ENCODE results near the gene NISCH.

The NISCH gene

DNA sequence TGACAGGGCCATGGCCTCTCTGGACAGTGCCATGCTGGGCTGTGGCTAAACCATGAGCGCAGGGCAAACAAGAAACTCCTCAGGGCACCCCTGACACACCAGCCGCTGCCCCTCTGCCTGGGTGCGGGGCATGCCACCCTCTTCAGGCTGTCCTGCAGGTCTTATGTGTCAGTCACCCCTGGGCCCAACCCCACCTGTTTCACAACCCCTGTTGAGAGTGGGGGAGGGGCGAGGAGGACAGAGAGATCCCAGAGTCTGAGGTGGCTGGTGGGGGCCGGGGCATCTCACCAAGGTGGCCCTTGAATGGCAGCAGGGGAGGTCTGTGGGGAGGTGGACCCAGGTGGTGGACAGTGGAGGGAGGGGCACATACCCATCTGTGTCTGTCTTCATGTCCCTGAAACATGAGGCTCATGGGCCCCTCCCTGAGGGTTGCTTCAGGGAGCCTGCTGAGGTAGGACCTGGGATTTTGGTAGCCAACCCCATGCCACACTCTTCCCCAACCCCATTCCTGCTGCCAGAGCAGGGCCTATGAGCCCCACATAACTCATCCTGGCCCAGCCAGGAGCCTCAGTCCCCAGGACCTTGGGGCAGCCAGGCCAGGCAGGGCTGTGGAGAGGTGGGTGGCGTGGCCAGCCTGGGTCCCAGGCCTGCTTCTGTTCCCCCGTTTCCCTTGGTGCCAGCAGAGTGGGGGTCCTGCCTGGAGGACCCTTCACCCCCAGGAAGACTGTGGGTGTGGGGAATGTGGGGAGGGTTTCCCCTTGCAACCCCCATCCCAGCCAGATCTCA is 38.0 kb downstream of the NISCH start:
- DNase-seq = no peak

DNA sequence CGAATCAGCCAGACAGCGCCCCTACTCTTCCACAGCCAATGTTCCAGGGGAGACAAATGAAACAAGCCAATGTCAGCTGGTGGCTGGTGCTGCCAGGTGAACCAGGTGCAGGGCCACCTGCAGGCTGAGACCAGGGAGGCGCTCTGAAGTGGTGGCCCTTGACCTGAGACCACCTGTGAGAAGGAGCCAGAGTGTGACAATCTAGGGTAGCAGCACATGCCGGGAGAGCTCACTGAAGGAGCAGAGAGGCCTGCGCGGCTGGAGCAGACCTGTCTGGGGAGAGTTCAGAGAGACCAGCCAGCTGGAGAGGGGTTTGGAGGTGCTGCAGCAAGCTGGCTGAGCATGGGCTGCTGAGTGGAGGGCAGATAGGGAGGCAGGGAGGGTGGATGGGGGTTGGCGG is 39.0 kb downstream of the NISCH start:
- DNase-seq = peak; percentile 61

DNA sequence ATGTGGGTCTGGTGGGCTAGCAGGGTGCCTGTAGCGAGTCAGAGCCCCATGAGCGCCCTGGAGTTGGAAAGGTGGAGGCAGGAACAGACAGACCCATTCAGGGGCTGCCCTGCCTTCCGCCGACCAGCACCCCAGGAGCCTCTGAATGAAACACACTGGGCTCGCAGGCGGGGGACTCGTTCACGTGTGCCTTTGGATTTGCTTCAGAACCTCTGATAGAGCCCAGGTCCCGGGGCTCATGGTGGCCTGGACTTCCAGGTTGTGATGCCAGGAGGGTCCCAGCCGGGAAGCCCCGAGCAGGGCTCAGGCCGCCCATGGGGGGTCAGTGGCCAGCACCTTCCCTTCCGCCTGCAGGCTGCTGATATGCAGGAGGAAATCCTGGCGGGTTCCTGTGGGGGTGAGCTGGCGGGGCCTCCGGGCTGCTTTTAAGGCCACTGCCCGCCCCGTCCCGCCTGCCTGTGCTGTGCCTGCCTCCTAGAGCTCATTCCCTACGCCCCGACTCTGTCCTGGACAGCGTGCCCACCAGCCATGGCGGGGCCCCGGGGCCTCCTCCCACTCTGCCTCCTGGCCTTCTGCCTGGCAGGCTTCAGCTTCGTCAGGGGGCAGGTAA is 39.6 kb downstream of the NISCH start, which contains the start of gene STAB1:
STAB1 (plus strand) TSS at position 453 of the 610 bp plus-strand sequence; CDS start at position 529, 76 bp downstream.
- DNase-seq = no peak

DNA sequence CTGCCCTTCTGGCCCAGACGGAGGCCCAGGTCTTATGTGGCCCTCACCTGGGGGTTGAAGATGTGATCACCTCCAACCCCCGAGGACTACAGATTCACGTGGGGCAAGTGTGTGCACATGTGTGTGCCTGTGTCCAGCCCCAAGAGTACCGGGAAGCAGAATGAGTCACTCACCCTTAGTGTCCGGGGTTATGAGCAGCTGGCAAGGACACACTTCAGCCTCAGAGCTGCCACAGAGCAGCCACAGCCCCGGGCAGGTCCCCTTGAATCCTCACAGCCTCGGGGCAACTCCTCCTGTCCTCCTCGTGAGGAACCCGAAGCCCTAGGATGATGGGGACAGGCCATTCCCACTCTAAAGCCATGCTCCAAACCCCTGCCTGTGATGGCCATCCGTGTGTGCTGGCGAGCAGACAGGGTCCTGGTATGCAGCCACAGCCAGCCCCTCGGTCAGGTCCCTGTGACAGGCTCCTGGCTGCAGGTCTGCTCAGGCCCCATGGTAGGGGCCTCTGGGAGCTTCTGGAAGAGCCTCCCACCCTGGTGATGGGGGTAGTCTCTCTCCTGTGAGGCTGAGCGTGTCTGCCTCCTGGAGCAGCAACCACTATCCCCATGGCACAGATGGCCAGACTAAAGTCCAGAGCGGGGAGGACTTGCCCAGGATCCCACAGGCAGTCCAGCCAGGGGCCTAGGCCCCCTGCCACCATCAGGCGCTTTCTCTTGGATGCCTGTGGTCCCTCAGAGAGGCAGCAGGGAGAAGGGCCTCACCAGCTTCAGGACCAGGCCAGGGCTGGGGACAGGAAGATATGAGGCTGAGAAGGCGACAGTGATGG is 40.6 kb downstream of the NISCH start:
- no peak for DNase-seq

DNA sequence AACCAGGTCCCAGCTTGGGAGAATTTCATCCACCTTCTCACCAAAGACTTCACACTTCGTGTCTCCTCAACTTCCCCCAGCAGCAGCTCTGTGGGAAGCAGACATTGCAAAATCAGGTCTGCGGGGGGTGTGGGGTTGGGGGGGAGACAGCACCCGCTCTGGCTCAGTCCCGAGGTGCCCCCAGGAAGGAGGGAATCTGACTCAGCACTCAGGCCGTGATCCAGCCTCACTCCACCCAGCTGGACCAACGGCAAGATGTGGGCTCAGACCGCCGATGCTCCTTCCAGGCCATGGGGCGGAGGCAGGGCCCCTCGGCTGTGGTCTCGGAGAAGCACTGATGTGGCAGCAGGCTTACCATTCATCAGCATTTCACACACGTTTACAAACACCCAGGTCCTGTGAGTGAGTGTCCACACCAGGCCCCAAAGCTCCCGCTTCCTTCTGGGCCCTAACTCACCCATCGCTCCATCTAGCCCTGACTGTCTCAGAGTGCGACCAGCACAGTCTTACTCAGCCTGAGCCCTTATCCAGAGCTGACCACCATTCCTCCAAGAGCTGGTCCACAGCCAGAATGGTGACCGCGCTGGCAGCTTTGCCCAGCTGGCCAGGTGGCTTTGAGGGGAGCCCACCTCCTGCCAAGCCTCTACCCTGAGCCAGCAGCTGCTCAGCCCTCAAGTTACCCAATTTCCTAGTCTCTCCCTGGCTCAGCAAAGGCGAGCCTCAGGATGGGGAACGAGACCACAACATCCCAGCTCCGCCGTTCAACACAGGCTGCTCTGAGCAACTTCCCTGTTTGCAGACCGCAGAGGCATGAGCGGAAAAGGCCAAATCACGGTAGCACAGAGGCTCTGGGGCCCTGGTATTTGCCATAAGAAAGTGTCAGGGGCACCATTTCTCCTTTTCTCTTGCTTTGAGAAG is 43.0 kb downstream of the NISCH start:
- no peak for DNase-seq

DNA sequence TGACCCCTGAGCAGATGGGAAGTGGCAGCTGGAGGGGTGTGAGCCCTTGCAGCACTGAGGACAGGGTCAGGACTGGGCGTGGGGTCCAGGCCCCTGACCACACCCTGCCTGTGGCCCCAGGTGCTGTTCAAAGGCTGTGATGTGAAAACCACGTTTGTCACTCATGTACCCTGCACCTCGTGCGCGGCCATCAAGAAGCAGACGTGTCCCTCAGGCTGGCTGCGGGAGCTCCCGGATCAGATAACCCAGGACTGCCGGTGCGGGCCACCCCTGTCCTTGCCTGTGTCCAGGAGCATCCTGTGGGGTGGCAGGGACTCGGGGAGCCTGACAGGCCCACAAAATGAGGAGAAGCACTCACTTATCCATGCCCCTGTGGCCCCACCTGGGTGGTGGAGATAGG is 45.6 kb downstream of the NISCH start:
- no peak for DNase-seq

DNA sequence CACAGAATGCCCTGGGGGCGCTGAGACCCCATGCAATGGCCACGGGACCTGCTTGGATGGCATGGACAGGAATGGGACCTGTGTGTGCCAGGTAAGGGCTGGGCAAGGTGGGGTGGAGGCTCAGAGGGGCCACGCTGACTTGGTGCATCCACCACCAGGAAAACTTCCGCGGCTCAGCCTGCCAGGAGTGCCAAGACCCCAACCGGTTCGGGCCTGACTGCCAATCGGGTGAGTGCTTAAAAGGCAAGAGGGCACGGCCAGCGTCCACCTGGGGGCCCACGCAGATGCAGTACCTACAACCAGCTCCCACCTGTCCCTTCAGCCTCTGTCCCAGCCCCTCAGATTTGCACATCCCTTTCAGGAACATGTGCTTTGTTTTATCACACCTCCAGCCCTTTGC is 46.6 kb downstream of the NISCH start:
- no peak for DNase-seq

DNA sequence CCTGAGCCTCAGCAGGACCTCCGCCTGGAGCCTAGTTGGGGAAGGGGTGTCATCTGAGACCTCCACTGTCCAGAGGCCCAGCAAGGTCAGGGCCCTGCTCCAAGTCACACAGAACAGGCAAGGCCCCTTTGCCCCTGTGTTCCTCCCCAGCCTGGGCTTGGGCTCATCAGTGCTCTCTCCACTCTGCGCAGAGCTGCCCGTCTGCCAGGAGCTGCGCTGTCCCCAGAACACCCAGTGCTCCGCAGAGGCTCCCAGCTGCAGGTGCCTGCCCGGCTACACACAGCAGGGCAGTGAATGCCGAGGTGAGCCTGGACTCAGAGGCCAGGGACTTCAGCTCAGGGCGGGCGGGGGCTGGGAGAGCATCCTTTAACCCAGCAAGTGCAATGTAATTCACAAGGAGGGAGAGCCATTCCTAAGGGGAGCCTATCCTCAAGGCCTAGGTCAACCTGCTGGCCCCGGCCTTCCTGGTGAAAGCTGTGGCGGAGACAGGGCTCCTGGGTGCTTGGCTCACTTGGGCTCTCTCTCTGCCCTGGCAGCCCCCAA is 47.5 kb downstream of the NISCH start:
- DNase-seq = no peak

DNA sequence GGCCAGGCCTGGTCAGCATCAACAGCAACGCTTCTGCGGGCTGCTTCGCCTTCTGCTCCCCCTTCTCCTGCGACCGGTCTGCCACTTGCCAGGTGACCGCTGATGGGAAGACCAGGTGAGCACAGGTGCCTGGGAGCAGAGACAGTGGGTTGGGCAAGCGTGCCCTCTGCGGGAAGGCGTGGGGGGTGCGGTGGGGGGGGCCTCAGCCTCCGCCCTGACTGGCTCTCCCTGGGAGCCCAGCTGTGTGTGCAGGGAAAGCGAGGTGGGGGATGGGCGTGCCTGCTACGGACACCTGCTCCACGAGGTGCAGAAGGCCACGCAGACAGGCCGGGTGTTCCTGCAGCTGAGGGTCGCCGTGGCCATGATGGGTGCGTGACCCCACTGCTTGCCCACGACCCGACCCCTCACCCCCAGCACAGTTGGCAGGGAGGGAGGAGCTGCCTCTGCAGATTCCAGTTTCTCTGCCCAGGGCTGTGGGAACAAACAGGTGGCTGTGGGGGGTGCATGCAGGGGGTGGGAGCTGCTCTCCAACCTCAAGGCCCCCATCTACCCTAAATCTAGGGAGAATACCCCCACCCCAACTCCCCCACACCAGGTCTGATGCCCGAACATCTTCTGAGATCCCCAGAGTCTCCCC is 48.5 kb downstream of the NISCH start:
- no peak for DNase-seq

DNA sequence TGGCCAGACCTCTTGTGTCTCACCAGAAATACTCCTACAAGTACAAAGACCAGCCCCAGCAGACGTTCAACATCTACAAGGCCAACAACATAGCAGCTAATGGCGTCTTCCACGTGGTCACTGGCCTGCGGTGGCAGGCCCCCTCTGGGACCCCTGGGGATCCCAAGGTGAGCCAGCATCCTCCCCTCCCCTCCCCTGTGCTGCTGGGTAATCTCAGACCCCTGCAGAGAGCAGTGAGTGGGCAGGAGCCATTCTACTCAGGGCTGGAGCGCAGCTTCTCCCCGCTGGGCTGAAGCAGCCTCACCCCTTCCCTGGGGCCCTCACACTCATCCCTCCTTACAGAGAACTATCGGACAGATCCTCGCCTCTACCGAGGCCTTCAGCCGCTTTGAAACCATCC is 49.6 kb downstream of the NISCH start:
- no peak for DNase-seq

DNA sequence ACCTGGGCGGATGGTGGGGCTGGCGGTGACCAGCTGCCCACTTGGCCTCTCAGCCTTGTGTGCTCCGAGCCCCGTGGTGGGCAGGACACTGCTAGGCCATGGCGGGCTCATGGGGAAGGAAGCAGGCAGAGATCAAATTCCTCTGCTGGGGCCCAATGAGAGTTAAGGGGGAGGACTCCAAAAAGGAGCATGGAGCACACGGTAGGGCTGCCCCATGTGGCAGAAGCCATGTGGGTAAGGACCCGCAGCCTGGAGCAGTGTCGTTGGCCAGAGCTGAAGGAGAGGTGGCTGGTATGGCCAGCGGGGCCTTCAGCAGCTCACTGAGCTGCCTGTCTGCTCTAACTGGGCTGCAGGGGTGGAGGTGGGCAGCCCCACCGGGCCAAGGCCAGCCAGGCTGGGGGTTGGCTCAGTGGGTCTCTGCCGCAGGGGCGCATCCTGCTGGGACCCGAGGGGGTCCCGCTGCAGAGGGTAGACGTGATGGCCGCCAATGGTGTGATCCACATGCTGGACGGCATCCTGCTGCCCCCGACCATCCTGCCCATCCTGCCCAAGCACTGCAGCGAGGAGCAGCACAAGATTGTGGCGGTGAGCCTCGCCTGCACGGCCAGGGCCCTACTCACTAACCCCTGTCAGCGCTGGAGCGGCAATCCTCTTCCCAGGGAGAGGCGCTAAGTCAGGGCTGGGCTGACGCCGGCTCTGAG is 51.0 kb downstream of the NISCH start:
- DNase-seq = no peak

DNA sequence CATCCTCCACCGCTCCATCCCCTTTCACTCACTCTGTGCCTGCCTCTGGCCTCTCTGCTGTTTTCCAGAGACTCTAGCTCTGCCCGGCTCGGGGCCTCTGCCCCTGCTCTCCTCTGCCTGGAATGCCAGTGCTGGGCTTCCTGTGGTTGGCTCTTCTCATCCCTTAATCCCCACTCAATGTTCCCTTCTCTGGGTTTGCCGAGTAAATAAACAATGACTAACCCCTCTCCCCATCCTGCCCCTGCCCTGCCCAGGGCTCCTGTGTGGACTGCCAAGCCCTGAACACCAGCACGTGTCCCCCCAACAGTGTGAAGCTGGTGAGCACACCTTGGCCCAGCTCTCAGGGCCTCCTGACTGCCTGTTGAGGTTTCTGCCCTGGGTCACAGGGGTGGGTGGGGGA is 52.0 kb downstream of the NISCH start:
- no peak for DNase-seq

DNA sequence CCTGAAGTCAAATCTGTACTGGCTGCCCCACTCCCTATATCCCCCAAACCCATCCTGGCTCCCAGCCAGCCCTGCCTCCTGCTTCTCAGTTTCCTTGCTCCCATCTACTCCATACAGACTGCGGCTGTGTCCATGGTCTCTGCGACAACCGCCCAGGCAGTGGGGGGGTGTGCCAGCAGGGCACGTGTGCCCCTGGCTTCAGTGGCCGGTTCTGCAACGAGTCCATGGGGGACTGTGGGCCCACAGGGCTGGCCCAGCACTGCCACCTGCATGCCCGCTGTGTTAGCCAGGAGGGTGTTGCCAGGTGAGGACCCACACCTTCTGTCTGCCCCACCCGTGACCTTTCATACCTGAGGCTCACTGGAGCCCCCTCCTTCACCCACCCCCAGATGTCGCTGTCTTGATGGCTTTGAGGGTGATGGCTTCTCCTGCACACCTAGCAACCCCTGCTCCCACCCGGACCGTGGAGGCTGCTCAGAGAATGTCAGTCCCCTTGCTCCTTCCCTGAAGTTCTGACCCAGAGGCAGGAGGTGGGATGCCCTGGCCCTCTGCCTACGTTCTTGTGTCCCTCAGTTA is 54.4 kb downstream of the NISCH start:
- DNase-seq = no peak

DNA sequence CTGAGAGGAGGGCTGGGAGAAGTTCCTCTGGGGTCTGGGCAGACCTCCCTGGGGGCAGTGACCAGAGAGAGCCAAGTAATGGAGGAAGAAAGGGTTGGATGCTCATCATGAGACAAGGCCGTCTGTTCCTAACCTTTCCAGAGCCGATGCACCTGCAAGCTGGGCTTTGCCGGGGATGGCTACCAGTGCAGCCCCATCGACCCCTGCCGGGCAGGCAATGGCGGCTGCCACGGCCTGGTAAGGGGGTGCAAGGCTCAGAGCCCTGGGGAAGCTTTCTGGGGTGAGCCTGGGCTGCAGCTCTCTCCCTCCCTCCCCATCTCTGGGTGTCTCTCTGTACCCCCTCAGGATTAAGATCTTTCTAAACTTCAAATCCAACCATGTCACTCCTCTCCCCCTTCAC is 56.1 kb downstream of the NISCH start:
- no peak for DNase-seq

DNA sequence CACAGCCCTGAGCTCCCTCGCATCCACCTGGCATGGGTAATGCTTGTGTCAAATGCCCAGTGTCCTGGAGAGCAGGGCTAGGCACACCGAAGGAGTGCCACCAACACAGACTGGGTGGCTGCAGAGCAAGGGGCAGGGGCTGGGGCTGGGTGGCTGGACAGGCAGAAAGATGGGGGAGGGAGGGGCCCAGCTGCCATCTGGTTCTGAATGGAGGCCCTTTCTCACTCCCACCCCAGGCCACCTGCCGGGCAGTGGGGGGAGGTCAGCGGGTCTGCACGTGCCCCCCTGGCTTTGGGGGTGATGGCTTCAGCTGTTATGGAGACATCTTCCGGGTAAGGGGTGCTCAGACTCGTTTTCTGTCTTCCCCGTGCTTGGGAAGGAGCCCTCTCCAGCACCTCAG is 56.7 kb downstream of the NISCH start:
- no peak for DNase-seq

DNA sequence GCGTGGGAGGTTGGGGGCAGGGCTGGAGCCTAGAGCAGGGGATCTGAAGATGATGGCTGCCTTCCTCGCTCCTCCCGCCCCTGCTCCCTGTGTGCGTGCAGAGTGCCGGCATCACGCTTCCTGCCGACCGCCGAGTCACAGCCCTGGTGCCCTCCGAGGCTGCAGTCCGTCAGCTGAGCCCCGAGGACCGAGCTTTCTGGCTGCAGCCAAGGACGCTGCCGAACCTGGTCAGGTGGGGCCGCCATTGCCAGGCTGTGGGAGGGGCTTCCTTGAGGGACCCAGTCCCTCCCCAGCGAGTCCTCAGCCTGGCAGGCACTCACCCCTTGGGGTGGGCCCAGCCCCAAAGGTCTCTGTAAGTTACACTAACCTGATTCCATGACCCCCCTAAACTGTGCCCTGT is 57.3 kb downstream of the NISCH start:
- no peak for DNase-seq

DNA sequence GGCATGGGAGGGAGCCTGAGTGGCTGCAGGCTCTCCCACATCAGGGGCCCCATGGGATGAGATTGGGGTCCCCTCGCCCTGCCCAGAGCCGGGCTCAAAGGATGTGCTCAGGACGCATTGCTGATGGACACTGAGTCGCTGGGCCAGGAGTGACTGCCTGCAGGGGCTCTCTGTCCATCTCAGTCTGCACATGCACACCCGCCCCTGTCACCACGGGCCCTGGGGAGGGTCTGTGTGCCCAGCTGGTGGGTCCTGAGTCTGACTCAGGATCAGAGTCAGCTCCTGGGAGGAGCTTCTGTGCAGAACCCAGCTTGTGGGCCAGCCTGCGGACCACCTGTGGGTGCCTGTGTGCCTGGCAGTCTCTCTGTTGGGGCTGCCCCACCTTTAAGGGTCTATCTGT is 57.9 kb downstream of the NISCH start:
- DNase-seq = no peak

DNA sequence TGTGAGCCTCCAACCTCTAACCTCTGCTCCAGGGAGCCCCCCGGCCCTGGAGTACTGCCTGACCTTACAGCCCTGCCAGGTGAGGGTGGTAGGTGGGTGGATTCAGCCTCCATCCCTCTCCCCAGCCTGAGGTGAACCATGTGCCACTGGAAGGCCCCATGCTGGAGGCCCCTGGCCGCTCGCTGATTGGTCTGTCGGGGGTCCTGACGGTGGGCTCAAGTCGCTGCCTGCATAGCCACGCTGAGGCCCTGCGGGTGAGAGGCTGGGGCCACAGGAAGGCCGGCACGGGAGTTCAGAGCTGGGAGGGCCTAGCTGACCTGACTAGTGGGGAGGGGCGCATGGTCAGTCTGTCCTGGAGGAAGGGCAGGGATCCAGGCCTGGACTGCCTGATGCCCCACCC is 59.2 kb downstream of the NISCH start:
- no peak for DNase-seq

DNA sequence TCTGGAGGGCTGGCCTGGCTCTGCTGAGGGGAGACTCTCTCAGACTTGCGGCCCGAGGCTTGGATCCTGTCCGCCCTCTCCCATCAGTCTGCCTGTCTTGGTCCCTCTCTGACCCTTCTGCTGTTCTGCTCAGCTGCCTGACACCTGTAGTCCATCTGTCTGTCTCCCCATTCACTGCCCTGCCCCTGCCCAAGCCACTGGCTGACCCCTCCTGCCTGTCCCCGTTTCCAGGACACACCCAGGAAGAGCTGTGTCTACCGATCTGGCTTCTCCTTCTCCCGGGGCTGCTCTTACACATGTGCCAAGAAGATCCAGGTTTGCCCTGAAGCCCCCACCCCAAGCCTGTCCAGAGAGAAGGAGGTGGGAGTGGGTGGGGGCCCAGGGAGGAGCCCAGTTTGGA is 59.8 kb downstream of the NISCH start:
- no peak for DNase-seq

DNA sequence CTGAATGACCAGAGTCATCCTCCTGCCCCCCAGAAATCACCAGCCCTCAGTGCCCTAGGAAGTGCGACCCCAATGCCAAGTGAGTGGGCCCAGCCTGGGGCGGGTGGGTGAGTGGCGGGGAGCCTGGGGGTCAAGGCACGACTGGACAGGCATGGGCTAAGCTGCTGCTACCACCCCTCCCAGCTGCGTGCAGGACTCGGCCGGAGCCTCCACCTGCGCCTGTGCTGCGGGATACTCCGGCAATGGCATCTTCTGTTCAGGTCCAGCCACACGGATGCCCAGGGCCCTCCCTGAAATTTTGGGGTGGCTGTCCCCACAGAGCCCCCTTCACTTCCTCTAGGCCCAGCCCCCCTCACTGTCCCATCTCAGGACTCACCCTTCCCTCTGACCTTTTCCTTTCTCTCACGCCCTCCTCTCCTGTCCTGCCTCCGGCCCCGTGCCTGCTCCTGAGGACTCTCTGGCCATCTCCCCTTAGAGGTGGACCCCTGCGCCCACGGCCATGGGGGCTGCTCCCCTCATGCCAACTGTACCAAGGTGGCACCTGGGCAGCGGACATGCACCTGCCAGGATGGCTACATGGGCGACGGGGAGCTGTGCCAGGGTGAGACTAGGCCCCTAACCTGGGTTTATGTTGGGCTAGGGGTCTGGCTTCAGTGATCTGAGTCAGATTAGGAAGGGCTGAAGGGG is 61.2 kb downstream of the NISCH start:
- no peak for DNase-seq
